GM19438 (cell line): Measurements from ENCODE around the gene GDPD2.

ENCODE experiments used
- ATAC-seq: cut with Tn5 transposase; IDR thresholded peaks from one replicate; pipeline ENCODE4 v1.9.1; 2021; ENCODE audit warnings: low read depth; ENCODE audit not compliant: unreplicated experiment

Gene GDPD2

GRCh38 chrX:70436343-70436742, 13.2 kb downstream of the GDPD2 start:
- ATAC-seq, result no peak

DNA sequence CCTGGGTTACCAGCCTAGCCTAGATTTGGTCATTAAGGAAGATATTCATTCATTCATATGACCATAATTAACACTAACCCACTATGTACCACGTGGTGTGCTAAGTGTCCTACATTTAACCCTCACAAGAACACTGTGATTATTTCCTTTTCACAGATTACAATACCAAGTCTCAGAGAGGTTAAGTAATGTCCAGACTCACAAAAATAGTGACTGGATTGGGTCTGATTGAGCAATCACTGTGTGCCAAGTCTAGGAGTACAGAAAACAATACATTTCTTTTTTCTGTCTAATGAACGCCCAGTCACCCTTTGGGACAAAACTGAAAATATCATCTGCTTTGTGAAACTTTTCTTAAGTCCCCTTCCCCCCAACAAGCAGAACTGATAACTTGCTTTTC, 13.9 kb downstream of the GDPD2 start:
- no peak for ATAC-seq

DNA sequence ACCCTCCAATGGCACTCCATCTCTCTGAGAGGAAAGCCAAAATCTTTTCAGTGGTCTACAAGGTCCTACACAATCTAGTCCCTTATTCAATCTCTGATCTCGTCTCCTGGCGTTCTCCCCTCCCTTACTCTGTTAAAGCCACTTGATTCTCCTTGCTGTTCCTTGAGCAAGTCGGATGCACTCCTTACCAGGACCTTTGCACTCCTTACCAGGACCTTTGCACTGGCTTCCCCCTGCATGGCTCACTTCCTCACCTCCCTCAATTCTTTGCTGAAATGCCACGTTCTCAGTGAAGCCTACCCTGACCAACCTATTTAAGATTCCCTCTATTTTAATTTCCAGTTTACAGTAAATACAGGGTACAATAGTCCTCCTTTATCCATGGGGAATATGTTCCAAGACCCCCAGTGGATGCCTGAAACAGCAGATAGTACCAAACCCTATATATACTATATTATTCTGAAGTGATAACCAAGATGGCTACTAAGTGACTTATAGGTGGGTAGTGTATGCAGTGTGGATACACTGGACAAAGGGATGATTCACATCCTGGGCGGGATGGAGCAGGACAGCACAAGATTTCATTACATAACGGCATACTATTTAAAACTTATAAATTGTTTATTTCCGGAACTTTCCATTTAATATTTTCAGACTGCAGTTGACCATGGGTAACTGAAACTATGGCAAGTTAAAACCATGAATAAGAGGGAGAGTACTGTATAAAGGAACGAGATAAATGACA, 15.0 kb downstream of the GDPD2 start:
- ATAC-seq, result no peak

DNA sequence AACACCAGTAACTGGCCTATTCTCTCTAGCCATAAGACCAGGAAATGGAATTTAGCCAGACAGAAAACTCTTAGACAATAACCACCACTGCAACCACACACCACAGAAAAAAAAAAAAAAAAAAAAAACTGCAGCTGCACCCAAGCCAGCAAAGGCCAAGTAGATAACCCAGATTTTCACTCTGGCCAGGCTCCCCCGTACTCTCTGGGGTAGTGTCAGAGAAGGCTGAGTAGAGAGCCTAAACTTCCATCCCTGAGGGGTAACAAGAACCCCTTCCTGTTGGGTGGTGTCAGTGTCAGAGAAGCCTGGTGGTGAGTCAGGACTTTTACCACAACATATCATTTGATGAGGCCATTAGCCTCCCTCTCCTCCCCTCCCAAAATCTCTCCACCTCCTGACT, 15.9 kb downstream of the GDPD2 start:
- no peak for ATAC-seq

DNA sequence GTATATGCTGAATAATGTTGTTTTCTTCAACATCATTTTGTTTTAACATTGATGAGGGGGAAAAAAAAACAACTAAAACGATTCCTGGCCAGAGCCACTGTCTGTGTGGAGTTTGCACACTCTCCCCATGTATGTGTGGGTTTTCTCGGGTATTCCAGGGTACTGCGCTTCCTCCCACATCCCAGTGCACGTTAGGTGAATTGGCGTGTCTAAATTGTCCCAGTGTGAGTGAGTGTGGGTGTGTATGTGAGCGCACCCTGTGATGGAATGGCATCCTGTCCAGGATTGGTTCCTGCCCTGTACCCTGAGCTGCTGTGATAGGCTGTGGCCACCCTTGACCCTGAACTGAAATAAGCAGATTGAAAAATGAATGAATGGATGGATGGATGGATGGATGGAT, 19.1 kb downstream of the GDPD2 start:
- ATAC-seq, result no peak

- ATAC-seq, result no peak
These were observed 21.3 kb downstream of the GDPD2 start, which contains the start of gene DLG3 for GRCh38 chrX:70444326-70444945. Gene DLG3 (plus strand): TSS chrX:70444835. CDS start chrX:70445202, 367 bp downstream.

DNA sequence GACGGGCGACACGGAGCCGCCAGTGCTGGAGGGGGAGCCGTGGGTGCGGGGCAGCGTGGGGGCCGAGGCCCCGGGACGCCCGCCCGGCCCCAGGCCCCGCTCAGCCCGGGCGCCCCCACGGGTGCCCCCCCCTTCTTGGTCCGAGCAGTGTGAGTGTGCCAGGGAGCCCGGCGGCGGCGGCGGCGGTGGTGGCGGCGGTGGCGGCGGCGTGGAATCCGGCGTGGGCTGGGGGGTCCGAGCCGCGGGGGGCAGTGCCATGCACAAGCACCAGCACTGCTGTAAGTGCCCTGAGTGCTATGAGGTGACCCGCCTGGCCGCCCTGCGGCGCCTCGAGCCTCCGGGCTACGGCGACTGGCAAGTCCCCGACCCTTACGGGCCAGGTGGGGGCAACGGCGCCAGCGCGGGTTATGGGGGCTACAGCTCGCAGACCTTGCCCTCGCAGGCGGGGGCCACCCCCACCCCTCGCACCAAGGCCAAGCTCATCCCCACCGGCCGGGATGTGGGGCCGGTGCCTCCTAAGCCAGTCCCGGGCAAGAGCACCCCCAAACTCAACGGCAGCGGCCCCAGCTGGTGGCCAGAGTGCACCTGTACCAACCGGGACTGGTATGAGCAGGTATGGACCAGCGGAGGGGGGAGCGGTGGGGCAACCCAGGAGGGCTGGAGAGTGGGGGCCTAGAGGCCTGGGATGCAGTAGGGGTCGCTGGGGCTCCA, 22.0 kb downstream of the GDPD2 start:
- ATAC-seq, result no peak

- ATAC-seq, result no peak
These were observed 22.8 kb downstream of the GDPD2 start for GRCh38 chrX:70445951-70446350.

DNA sequence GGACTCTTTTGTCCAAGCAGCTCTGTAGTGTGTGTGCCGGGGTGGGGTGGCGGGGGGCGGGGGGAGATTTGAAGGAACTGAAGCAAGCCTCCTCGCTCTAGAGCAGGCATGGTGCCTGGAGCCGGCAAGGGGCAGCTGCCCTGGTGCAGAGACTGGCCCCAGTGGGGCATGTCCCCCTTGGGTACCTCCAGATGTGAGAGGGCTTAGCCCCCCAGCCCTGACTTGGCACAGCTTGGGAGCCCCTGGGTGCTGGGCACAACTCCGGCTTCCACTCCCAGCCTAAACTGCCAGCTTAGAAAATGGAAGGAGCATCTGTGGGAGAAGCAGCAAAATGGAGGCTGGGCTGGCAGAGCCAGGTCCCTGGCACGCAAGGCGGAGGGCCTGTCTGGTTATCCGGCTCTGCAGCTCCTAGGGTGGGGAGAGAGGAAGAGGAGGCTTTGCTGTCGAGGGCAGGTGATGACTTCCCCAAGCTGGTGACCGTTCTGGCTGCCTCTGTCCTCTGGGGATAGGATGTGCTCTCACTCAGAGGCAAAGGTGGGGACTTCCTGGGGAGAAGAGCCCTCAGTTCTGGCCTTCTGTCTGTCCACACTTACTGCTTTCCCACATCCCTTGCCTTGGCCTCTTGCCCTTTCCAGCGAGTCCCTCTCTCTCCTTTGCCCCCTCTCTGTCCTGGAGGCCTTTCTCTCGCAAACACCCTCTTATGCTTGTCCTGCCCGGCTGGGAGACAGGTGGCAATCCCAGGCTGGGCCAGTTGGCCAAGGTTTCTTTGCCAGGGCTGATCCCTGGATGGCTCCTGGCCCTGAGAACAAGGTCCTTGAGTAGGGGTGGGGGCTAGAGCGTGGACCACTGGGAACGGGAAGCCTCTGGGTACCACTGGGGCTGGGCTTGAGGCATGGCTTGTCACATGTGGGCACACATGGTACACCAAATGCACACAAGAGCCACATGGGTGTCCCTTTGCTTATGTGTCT, 23.6 kb downstream of the GDPD2 start:
- ATAC-seq, result no peak

- no peak for ATAC-seq
These were observed 26.4 kb downstream of the GDPD2 start for GRCh38 chrX:70449457-70449966.

- ATAC-seq, result peak; percentile 36
These were observed 29.1 kb downstream of the GDPD2 start for GRCh38 chrX:70452143-70452733.

- no peak for ATAC-seq
These were observed 30.0 kb downstream of the GDPD2 start for GRCh38 chrX:70453024-70453618.

DNA sequence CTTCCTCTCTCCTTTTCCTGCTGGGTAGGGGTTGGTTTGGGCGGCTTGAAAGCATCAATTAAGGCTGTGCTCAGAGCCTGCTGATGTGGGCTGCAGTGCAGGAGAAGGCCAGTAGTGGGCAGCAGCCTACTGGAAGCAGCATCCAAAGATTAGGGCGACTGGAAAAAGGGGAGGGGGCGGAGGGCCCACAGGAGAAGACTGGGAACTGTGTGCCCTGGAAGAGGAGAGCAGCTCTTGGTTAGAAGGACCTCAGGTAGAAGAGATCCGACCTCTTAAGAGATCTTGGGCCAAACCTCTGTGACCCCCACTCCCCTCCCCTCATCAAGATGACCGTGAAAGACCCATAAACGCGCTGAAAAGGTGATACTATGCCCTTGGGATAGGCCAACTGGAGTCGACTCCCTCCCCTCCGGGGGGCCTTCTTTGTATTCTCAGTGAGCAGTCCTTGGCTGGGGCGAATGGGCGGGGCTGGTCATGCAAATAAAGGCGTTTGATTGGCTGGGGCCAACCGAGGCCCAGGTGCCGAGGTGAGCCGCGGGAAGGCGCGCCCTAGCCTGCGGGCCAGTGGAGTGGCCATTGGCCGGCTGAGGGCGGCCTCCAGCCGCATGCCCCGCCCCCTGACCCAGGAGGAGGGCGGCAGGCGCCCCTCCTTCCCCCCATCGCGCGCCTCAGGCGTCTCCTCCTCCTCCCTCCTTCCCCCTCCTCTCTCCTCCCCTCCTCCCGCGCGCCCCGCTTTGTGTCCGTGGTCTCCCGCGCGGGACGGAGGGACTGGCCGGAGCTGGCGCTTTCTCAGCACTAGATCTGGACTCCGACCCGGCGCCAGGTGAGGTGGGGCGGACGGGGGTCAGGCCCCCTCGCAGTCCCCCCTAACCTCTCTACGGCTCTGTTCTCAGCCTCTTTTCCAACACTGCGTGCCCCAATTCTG, 31.6 kb downstream of the GDPD2 start:
- peak; percentile 52 for ATAC-seq

DNA sequence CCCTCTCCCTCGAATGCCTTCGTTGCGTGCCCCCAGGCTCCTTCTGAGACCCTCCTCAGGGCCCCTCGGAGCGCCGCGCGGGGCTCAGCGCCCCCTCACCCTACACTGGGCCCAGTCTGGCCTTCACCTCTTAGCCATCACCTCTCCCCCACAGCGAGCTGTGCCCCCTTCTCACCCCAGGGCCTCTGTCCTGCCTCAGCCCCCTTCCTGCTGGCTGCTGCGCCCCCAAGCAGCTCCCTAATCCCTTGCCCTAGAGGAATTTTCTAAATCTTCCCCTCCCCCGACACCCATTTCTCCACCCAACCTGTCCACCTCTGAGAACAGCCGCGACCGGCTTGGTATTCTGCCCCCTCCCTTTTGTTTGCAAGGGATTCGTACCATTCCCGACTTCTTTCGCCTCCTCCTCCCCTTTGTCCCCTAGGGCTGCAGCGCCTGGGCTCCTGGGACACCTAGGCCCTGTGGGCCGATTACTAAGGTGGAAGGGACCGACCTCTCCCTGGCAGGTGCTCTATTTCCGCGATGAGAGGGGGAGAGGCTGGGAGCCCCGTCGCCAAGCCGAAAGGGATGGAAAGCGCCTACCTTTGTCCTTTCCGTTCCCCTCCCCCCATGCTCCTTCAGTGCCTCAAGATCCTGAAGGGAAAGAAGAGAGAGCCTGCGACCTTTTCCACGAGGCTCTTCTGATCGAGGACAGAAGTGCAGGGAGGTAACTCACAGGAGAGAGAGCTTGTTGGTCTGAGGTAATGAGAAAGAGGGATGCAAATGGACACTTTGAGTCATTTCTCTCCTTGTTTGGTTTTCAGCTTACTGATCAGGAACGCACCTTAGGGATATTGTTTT, 32.5 kb downstream of the GDPD2 start:
- no peak for ATAC-seq

DNA sequence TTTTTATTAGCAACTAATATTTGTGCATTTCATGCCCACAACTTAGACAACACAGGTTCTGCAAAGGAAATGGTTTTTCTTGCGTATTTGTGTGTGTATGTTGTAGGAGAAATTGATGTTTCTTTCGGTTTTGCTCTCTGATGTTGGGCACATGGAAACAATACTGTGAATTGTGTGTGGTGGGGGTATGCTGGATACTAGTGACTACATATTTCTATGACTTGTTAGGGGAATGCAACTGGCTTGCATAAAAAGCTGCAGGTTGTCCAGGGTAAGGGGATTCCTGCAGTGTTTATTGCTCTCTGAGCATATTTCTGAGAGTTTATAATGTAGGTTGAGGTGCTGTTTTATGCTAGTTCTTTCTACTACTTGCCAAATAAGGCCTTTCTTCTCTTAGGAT, 33.1 kb downstream of the GDPD2 start:
- ATAC-seq, result no peak

DNA sequence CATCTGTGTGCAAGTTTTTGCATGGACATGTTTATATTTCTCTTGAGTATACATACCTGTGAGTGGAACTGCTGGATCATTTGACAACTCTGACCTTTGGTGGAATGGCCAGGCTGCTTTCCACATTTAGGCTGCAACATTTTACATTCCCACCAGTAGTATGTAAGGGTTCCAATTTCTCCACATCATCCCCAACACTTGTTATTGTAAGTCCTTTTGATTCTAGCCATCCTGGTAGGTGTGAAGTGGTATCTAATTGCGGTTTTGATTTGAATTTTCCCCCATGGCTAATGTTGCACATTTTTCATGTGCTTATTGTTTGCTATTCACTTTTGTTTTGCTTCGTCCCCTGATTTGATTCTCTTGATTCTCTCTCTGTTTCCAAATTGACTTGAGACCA, 37.9 kb downstream of the GDPD2 start:
- no peak for ATAC-seq

DNA sequence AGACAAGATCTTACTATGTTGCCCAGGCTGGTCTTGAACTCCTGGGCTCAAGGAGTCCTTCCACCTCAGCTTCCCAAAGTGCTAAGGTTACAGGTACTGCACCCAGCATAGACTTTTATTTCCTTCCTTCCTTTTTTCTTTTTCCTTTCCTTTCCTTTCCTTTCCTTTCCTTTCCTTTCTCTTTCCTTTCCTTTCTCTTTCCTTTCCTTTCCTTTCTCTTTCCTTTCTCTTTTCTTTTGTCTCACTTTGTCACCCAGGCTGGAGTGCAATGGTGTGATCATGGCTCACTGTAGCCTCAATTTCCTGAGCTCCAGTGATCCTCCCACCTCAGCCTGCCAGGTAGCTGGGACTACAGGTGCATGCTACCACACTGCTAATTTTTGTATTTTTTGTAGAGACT, 40.9 kb downstream of the GDPD2 start:
- no peak for ATAC-seq

- ATAC-seq, result no peak
These were observed 43.9 kb downstream of the GDPD2 start for GRCh38 chrX:70466968-70467367.
